ENCODE results near the gene HCST.
A peak's percentile ranks its signal among the peaks of the same experiment; 100 is the strongest.

HCST gene

GRCh38 chr19:35937345-35938281 lies 35.3 kb downstream of the HCST start:
- DNase-seq (ENCODE audit: low read depth), result no peak
- peak overlapping the region; percentile 58 for H3K4me3 ChIP-seq (ENCODE audit: low read depth, low read length)
- TF ChIP-seq CTCF (conservative IDR thresholded peaks at IDR 0.05; ENCODE audit: low read depth, low read length), result no peak

GRCh38 chr19:35938282-35939224 lies 36.2 kb downstream of the HCST start:
- DNase-seq (ENCODE audit: low read depth), result no peak
- TF ChIP-seq CTCF (conservative IDR thresholded peaks at IDR 0.05; ENCODE audit: low read depth, low read length), result no peak
- peak overlapping the region; percentile 20 for H3K4me3 ChIP-seq (ENCODE audit: low read depth, low read length)

- no peak for DNase-seq (ENCODE audit: low read depth)
- no peak for TF ChIP-seq CTCF (conservative IDR thresholded peaks at IDR 0.05; ENCODE audit: low read depth, low read length)
- H3K4me3 ChIP-seq (ENCODE audit: low read depth, low read length), result no peak overlapping the region
Observed at GRCh38 chr19:35939307-35940077, 37.2 kb downstream of the HCST start.

GRCh38 chr19:35940078-35940775 lies 37.9 kb downstream of the HCST start:
- H3K4me3 ChIP-seq (ENCODE audit: low read depth, low read length), result no peak overlapping the region
- TF ChIP-seq CTCF (conservative IDR thresholded peaks at IDR 0.05; ENCODE audit: low read depth, low read length), result no peak
- DNase-seq (ENCODE audit: low read depth), result no peak

- no peak for TF ChIP-seq CTCF (conservative IDR thresholded peaks at IDR 0.05; ENCODE audit: low read depth, low read length)
- no peak overlapping the region for H3K4me3 ChIP-seq (ENCODE audit: low read depth, low read length)
- DNase-seq (ENCODE audit: low read depth), result no peak
Observed at GRCh38 chr19:35940839-35941238, 38.5 kb downstream of the HCST start.

GRCh38 chr19:35942235-35942634 lies 39.9 kb downstream of the HCST start:
- TF ChIP-seq CTCF (conservative IDR thresholded peaks at IDR 0.05; ENCODE audit: low read depth, low read length), result no peak
- H3K4me3 ChIP-seq (ENCODE audit: low read depth, low read length), result no peak overlapping the region
- no peak for DNase-seq (ENCODE audit: low read depth)

Data from choroid plexus epithelial cell (primary cell).